AG04449 (cell line): ENCODE results near the gene CNTNAP2.
"Not testable (repeated sequence)": the region's sequence is repeated elsewhere in the genome, so short reads cannot be mapped to it uniquely, and the experiment has no call there.

ENCODE experiments used
- CTCF ChIA-PET: fragments of 350-600 bp; formaldehyde crosslinking; extraction: SDS; loops from one replicate; lab custom pipeline; 2021; ENCODE audit warnings: antibody characterized with exemption; lab: Yijun Ruan, JAX
- POLR2A ChIA-PET: fragments of 400-600, 350-600 bp; formaldehyde crosslinking; extraction: SDS; loops from one replicate; lab custom pipeline; 2020; ENCODE audit warnings: antibody characterized with exemption, inconsistent platforms; lab: Yijun Ruan, JAX
- DNase-seq: peaks from one replicate; pipeline ENCODE4 v3.0.0-alpha.2; 2010; ENCODE audit warnings: low read depth, low spot score
- H3K4me3 ChIP-seq: 2 replicates; pipeline ENCODE4 v1.5.1; 2011; ENCODE audit warnings: low read depth, mild to moderate bottlenecking, control low read depth, low read length
- CTCF ChIP-seq: IDR thresholded peaks from one replicate; pipeline ENCODE4 v1.5.1; 2011; ENCODE audit warnings: mild to moderate bottlenecking, moderate library complexity, low read length, control low read depth, inconsistent platforms; ENCODE audit not compliant: insufficient read depth; ENCODE audit errors: missing control alignments

CNTNAP2 gene

GRCh38 chr7:146175716-146176115, 59.1 kb downstream of the CNTNAP2 start:
- H3K4me3 ChIP-seq = no peak overlapping the region
- ChIA-PET CTCF (no interaction called here), POLR2A (no interaction called here)
- no peak for TF ChIP-seq CTCF
- DNase-seq = no peak

GRCh38 chr7:146176860-146177259, 60.3 kb downstream of the CNTNAP2 start:
- POLR2A ChIA-PET = no interaction called here
- TF ChIP-seq CTCF = no peak
- no peak overlapping the region for H3K4me3 ChIP-seq
- CTCF ChIA-PET = no interaction called here
- no peak for DNase-seq

GRCh38 chr7:146177301-146177700, 60.7 kb downstream of the CNTNAP2 start:
- no peak for TF ChIP-seq CTCF
- ChIA-PET POLR2A (no interaction called here), CTCF (no interaction called here)
- H3K4me3 ChIP-seq = no peak overlapping the region
- DNase-seq = no peak

- POLR2A ChIA-PET = no interaction called here
- no peak for DNase-seq
- no peak for TF ChIP-seq CTCF
- no peak overlapping the region for H3K4me3 ChIP-seq
- CTCF ChIA-PET = no interaction called here
Measured at GRCh38 chr7:146185844-146186243, 69.2 kb downstream of the CNTNAP2 start.

GRCh38 chr7:146191428-146191827, 74.8 kb downstream of the CNTNAP2 start:
- DNase-seq, H3K4me3 ChIP-seq, POLR2A ChIA-PET, CTCF ChIA-PET: not testable (repeated sequence)

- ChIA-PET POLR2A (no interaction called here), CTCF (no interaction called here)
- DNase-seq = no peak
- no peak overlapping the region for H3K4me3 ChIP-seq
- no peak for TF ChIP-seq CTCF
Measured at GRCh38 chr7:146201945-146202344, 85.3 kb downstream of the CNTNAP2 start.

- DNase-seq = no peak
- no peak overlapping the region for H3K4me3 ChIP-seq
- no peak for TF ChIP-seq CTCF
- CTCF ChIA-PET = no interaction called here
- POLR2A ChIA-PET = no interaction called here
Measured at GRCh38 chr7:146206270-146206669, 89.7 kb downstream of the CNTNAP2 start.
